Ishikawa (cell line): ENCODE results near the gene CALML6.

Experiments
- CEBPB ChIP-seq: IDR thresholded peaks from 2 replicates; pipeline ENCODE4 v1.6.1; 2012
- CREB1 ChIP-seq: IDR thresholded peaks from 2 replicates; pipeline ENCODE4 v1.6.1; 2012; ENCODE audit warnings: low read depth
- EGR1 ChIP-seq: IDR thresholded peaks from 2 replicates; pipeline ENCODE4 v1.6.1; 2012
- EP300 ChIP-seq: IDR thresholded peaks from 2 replicates; pipeline ENCODE4 v1.6.1; 2012; ENCODE audit warnings: borderline replicate concordance
- FOXM1 ChIP-seq: IDR thresholded peaks from 2 replicates; pipeline ENCODE4 v1.6.1; 2012; ENCODE audit warnings: low read depth, borderline replicate concordance
- MAX ChIP-seq: IDR thresholded peaks from 2 replicates; pipeline ENCODE4 v1.6.1; 2012
- NFIC ChIP-seq: IDR thresholded peaks from 2 replicates; pipeline ENCODE4 v1.6.1; 2012
- RAD21 ChIP-seq: IDR thresholded peaks from 2 replicates; pipeline ENCODE4 v1.6.1; 2012; ENCODE audit warnings: low read depth
- REST ChIP-seq: IDR thresholded peaks from 2 replicates; pipeline ENCODE4 v1.6.1; 2012; ENCODE audit warnings: low read depth, mild to moderate bottlenecking
- TAF1 ChIP-seq: IDR thresholded peaks from 2 replicates; pipeline ENCODE4 v1.6.1; 2012; ENCODE audit warnings: low read depth, mild to moderate bottlenecking
- TCF12 ChIP-seq: IDR thresholded peaks from 2 replicates; pipeline ENCODE4 v1.6.1; 2012; ENCODE audit warnings: low read depth
- TEAD4 ChIP-seq: IDR thresholded peaks from 2 replicates; pipeline ENCODE4 v1.6.1; 2012
- USF1 ChIP-seq: IDR thresholded peaks from 2 replicates; pipeline ENCODE4 v1.6.1; 2012
- YY1 ChIP-seq: IDR thresholded peaks from 2 replicates; pipeline ENCODE4 v1.6.1; 2012; ENCODE audit warnings: low read depth
- ZBTB7A ChIP-seq: IDR thresholded peaks from 2 replicates; pipeline ENCODE4 v1.6.1; 2012; ENCODE audit warnings: low read depth

Gene CALML6

GRCh38 chr1:1898246-1898933 lies 16.7 kb upstream of the CALML6 start:
- TF ChIP-seq CEBPB (no peak), FOXM1 (no peak), ZBTB7A (no peak), CREB1 (no peak), REST (no peak), TEAD4 (no peak), EP300 (no peak), NFIC (no peak), YY1 (no peak), TAF1 (no peak), MAX (no peak), EGR1 (no peak), USF1 (no peak), TCF12 (no peak), RAD21 (no peak)

- TF ChIP-seq TAF1 (no peak), EGR1 (no peak), REST (no peak), CEBPB (no peak), MAX (no peak), TEAD4 (no peak), RAD21 (no peak)
Measured at GRCh38 chr1:1899266-1899966, 15.6 kb upstream of the CALML6 start.

- TF ChIP-seq MAX (no peak), CEBPB (no peak), YY1 (no peak), TCF12 (no peak), RAD21 (no peak), NFIC (no peak), REST (no peak), FOXM1 (no peak), EGR1 (no peak), CREB1 (no peak), ZBTB7A (no peak), EP300 (no peak), TAF1 (no peak), USF1 (no peak)
Measured at GRCh38 chr1:1899967-1900327, 15.1 kb upstream of the CALML6 start.
